ENCODE measurements around the gene DHRS7.

The DHRS7 gene, protein sequence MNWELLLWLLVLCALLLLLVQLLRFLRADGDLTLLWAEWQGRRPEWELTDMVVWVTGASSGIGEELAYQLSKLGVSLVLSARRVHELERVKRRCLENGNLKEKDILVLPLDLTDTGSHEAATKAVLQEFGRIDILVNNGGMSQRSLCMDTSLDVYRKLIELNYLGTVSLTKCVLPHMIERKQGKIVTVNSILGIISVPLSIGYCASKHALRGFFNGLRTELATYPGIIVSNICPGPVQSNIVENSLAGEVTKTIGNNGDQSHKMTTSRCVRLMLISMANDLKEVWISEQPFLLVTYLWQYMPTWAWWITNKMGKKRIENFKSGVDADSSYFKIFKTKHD

DNA sequence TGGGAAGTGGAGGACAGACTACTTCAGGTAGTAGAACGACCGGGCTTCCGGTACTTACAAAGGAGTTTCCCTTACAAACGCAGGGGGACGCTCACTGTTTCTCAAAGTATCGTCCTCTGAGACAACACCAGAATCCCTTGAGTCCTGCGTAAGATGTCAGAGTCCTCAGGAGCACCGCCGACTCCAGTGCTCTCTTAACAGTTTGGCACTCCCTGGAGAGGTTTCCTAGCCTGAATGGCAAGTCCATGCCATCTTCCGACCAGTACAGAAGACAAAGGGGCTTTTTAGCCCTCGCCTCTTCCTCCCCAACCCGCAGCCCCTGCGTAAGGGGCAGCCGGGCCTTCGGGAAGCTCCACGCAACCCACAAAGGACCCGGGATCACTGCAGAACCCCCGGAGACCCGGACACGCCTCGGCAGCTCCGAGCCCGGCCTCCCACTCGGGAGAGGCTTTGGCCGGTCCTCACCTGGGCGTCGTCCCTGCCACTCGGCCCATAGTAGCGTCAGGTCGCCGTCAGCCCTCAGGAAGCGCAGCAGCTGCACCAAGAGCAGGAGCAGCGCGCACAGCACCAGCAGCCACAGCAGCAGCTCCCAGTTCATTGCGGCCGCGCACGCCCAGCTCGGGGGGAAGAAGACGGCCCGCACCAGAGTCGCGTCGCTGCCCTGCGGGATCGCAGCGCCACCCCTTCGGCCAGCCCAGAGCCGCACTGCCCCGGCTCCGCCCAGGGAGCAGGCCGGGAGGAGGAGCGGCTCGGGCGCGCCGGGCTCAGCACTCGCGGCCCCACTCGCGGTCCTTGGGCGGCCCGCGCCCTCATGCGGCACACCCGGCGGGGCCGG lies at the start of gene DHRS7:
Gene DHRS7 (minus strand): TSS at position 687 of the 835 bp plus-strand sequence. CDS start 89 bp downstream, at position 598.
- DNase-seq, result peak; percentile 62

DNA sequence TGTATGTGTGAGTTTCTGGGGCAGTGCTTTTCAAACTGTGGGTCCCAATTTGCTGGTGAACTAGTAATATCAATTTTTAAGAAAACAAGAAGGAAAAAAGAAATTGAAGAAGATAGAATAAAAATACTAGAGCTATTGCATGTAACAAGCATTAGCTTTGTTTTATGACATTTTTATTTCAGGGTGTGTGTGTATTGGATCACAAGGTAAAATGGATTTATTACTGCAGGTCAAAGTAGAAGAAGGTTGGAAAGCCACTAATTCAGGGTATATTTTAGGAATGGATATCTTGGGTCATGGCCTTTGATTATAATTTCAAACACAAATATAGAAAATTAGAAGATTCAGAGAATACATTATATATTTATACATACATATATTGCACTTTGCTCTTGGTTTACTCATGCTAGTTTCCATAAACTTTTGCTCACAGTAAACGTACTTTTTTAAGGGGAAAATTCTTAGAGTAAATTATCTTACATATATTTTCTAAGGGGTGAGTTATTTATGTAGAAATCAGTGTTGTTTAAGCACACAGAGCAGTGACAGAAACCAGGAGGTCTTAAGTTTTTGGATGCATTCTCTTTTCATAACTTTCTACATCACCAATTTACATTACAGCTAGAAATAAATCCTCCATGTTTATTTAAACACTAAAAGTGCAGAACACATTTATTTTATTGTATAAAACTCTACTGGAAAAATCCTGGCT lies 49.4 kb upstream of the DHRS7 start:
- no peak for DNase-seq

DNA sequence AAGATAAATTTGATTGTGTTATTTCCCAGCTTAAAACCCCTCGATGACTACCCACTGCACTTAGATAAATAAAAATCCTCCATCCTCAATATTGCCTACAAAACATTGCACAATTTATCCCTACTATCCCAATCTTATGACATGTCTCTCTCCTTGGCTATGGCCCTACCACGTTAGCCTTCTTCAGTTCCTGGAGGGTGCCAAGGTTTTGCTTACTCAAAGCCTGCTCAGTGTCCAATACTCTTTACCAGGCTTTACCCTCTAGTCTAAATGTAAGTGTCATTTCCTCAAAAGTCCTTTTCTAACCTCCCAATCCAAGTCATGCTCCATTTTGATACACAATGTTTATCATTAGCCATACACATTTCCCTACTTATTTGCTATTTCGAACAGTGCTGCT lies 48.8 kb upstream of the DHRS7 start:
- DNase-seq, result no peak

DNA sequence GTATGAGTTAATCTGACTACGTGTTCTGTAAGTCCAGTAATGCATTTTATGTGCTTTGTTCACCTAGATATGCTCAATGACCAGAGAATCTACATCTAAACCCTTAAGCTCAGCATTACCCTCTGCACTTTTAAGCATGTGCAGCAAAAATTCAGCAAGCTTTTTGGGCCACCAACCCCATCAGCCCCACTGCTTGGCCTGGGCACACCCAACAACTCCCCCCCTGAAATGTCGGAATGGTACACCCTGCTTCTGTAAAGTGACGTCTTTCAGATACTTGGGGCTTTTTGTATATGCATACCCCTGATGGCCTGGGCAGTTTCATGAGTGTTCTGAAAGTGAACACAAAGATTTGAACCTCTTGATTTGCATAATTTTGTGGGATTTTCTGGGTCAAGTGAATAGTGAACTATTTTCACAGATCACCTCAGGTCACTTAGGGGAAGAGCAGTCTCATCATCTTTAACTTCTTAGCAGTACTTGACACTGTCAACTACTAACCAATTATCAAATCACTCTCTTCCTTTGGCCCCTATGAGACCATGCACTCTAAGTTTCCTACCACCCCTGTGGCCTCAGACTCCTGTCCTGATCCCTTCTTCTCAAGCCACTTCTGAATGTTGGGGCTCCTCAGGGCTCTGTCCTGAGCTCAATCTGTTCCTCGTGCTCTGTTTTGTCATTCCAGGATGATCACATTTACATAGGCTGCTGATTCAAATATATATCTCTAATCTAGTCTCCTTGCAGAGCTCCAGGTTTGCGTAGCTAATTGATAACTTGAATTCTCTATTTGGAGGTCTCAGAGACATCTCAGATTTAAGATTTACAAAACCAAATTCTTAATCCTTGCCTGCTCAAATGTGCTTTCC lies 47.5 kb upstream of the DHRS7 start:
- no peak for DNase-seq

DNA sequence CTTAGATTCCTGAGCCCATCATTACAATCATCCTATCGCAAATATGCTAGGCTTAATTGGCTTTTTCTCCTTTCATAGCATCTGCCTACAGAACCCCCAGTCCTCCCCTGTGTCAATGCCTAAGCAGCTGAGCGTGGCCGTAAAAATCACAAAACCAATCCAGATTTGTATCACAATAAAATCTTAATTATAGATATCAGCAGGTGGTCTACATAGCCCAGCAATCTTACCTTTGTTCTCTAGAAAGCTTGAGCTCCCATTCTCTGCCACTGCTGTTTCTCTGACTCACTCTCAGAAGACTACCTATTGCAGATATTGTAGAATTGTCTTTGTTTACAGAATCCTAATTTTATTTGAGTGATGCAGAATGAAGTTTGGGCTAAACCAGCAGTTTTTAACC lies 46.0 kb upstream of the DHRS7 start:
- no peak for DNase-seq

DNA sequence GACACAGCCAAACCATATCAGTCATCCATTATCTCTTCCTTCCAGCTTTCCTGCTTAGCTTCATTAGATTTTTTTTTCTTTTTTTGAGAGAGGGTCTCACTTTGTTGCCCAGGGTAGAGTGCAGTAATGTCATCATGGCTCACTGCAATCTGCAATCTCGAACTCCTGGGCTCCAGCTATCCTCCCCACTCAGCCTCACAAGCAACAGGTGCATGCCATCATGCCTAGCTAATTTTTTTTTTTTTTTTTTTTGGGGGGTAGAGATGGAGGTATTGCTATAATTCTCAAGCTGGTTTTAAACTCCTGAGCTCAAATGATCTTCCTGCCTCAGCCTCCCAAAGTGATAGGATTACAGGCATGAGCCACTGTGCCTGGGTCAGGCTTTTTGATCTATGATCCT lies 45.5 kb upstream of the DHRS7 start:
- no peak for DNase-seq

DNA sequence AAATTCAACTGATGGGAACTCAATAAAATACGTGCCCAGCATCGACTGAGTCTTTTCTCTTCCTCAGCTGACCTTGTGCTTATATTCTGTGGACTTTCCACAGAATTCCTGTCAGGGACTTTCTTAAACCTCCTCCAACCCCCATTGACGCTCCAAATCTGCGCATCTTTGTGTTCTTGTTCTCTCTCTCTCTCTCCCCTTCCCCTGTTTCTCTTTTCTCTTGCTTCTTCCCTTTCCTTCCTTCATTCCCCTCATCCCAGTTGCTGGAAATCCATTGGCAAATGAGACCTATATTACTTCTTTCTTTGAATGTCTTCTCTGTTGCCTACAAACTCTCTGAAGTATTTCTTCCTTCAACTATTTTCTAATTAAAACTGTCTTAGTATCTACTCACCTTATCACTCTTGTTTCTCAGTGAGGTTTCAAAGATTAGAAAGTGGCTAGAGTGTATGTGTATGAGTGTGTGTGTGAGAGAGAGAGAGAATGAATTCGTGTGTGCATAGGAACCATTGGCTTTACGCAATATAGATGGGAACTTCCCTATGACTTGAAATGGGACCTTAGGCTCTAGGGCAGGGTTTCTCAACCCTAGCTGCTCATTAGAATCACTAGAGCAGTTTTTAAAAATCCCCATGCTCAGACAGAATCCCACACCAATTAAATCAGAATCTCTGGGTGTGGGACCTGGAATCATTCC lies 41.8 kb upstream of the DHRS7 start:
- no peak for DNase-seq

DNA sequence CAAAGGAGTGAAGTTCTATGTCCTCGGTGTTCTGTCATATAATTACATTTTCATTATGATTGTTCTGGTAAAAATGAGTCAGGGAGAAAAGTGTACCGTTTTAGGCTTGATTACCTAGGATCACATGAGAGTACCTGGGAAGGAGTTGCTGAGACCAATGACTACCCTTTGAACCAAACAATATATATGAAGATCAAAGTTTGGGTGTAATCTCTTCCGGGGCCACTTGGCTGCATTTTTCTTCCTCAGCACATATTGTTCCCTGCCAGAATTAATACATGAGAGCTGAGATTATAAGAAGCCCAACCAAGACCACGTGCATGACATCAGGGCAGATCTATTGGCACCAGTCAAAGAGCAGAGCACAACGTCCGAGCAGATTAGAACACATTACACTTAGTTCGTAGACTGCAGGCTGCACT lies 41.1 kb upstream of the DHRS7 start:
- DNase-seq, result no peak

DNA sequence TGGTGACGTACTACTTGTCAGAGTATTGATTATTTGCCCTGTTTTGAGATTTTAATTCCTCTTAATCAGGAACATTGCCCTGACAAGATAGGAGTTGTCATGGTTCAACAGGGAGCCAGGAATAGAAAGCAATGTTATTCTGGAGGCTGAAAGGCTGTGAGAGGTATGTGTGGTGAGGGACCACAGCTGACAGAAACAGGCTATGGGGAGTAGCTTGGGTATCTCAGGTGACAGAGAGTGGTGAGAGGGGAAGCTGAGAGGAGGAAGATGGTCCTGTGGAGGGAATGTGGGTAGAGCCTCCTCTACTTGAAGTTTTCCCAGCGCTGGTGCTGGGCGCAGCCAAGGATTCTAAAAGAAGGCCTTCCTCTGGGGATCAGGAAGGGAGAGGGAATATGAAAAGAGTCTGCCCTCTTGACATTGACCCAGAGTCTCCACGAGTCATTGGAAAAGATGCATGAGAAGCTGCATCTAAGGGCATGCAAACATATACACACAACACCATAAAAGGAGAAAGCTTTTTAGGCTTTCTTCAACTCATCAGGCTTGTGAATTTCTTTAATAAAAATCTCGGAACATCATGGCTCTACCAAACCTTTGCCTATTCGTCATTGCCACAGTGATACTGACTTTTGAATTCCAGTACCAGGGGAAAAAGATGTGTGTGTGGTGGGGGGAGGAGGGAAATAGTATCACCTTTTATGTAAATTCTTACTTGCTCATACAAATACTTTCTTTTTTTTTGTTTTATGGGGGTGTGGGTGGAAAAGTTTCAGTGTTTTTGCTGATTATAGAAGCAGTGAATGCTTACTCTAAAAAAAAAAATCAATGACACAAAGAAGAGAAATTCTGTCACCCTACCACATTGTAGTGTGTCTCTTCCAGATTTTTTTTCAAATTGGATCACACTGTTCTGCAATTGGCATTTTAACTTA lies 39.9 kb upstream of the DHRS7 start:
- DNase-seq, result no peak

DNA sequence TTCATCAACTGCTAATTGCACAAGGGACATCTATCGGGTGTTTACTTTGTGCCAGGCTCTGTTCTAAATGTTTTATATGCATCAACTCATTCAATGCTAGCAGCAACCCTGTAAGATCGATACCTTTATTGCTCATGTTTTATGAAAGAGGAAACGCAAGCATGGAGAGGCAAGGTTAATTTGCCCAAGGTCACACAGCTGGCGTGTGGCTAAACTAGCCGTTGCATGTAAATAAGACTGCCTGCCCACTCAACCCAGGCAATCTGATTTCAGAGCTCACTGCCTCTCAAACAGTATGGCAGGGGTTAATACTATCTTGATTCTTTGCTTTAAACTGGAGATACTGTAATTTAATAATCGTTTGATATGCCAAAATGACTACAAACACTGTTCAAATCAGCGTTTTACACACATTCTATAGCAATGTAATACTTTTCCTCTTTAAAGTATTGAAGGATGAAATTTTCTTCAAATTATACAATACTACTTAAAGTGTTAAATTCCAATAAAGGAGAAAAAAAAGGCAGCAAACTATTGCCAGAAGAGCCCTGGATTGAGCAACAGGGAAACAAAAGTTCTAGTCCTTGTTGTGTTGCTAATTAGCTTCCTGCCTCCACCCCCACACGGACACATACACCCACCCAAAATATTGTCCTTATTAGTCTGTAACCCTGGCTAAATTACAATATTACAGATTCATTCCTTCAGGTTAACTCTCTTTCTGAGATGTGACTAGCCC lies 39.1 kb upstream of the DHRS7 start:
- DNase-seq, result no peak

DNA sequence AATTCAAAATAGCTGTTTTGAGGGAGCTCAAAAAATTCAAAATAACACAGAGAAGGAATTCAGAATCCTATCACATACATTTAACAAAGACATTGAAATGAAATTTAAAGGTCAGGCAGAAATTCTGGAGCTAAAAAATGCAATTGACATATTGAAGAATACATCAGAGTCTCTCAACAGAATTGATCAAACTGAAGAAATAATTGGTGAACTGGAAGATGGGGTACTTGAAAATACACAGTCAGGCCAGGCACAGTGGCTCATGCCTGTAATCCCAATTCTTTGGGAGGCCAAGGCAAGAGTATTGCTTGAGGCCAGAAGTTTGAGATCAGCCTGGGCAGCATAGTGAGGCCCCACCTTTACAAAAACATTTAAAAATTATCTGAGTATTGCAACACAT lies 34.1 kb upstream of the DHRS7 start:
- no peak for DNase-seq

DNA sequence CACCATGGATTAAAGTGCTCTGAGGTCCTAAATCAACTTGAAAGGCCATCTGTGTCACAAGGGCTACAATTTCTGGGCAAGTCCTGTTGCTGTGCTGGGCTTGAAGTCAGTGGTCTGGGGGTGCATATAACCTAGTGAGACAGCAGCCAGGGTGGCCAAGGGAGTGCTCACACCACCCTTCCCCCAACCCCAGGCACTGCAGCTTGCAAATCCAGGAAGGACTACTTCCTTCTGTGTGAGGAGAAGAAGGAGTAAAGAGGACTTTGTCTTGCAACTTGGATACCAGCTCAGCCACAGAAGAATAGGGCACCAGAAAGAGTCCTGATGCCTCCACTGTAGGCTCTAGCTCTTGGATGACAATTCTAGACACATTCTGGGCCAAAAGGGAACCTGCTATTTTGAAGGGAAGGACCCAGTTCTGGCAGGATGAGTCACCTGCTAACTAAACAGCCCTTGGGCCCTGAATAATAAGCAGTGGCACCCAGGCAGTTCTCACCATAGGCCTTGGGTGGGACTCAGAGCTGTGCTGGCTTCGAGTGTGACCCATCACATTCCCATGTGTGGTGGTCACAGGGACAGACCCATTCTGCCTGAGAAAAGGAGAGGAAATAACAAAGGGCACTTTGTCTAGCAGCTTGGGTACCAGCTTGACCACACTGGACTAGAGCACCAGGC lies 32.6 kb upstream of the DHRS7 start:
- no peak for DNase-seq

DNA sequence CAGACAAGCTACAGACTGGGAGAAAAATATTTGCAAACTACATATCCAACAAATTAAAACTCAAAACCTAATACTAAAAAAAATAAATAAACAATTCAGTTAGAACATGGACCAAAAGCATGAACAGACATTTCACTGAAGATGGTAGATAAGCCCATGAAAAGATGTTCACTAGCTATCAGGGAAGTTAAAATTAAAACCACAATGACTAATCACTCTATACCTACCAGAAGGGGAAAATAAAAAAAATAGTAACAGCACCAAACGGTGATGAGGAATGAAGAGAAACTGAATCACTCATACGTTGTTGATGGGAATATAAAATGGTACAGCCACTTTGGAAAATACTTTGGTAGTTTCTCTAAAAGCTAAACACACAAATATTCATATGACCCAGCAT lies 31.1 kb upstream of the DHRS7 start:
- no peak for DNase-seq

DNA sequence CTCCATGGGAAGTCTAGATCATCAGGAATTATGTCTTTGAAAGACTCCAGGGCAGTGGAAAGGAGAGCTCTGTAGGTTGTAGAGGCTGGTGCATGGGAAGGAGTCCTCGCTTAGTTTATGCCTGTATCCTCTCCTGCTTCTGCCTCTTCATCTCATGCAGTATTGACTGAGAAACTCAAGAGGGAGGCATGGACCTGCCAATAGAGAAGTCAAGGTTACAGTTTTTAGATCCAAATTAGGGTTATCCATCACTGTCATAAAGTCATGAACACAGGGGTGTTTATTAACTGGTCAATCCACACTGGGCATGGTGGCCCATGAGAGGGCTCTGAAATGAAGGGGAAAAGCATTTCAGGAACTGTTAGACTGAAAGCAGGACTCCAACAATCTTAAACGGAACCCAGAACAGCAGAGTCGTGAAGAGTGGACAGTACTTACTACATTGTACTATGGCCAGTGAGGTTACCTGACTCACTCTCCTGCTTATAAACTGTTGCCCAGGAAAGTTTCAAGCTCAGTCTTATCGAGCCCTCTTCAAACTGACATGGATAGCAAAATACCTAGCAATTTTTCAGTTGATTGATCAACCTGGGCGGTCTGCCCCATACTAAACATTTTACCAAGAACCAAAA lies 30.1 kb upstream of the DHRS7 start:
- no peak for DNase-seq

DNA sequence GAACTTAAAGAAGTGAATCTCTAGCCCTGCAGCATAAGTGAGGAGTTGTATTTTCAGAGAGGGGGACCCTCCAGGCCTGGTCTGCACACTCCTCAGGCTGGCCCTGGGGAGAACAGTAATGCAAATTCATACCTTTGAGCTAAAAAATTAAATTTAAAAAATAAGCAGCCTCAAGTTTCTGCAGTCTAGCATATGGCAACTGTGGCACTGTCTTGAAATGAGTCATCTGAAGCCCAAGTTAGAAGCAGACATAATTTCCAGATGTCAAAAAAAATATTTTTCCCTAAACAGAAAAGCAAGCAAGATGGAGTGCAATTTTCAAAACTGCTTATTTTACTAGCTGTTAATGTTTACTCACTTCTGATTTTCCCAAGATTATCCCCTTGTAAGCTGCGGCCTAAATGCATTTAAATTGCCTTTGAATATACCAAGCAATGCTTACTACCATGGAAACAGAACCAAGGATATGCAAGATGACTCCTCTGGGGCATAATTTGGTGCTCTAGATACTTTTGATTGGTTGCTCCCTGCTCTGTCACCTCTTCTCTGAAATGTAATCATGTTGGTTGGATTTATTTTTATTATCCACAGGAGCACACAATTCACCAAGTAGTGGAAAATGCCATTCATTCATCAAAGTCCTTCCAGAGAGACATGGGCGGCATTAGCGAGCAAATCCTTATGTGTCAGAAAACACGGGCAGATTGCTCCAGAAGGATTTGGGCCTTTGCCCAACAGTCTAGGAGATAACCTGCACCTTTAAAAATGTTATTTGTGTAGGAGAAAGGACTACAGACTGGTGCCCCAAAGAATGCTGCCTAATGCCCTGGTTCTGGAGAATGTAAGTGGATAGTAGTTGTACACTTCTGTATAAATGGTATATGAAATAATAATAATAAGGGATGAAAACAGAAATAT lies 25.0 kb upstream of the DHRS7 start:
- DNase-seq, result no peak

DNA sequence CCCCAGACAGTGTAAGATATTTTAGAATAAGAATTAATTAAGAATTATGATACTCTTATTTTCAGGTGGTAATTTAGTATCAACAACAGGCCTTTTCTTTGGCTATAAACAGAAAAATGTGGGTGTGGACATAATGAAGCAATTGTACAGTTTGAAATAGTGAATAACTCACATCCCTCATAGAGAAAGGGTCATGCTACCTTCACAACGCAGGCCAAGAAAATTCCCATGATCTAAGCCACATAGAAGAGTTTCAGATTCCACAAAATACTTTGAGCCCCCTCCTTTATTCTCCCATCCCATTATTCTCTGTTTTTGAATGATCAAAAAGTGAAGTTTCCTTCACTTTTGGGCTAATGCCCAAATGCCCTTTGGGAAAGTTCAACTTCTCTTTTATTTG lies 23.5 kb upstream of the DHRS7 start:
- DNase-seq, result no peak

DNA sequence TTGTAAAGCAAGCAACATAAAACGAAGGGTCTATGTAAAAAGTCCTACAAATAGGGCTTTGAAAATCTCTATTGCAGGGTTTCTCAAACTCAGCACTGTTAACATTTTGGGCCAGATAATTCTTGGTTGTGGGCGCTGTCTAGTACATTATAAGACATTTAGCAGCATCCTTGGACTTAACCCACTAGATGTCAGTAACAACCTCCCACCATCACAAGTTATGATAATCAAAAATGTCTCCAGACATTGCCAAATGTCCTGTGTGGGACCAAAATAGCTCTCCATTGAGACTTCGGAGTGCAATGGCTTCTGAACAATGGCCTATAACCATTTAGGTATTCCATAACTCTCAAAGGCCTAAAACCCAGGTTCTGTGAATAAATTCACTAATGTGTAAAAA lies 22.9 kb upstream of the DHRS7 start:
- no peak for DNase-seq
